ENCODE data around the gene ATAD3B.
"Not testable (repeated sequence)": the region's sequence is repeated elsewhere in the genome, so short reads cannot be mapped to it uniquely, and the experiment has no call there.

The ATAD3B gene

DNA sequence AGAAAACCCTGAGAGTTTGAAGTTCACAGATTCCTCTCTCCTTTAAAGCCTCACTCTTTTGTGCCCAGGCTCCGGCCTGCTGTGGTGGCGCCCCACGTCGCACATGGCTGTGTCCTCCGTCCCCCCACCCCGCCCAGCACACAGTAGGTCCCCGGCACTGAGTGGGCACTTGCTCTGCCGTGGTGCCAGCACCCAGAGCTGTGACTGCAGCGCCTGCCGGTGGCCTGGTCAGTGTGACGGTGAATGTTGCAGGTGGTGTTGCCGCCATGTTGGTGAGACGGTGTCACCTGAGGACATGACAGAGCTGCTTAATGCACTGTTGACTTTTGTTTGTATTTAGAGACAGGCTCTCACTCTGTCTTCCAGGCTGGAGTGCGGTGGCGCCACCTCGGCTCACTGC lies 18.7 kb upstream of the ATAD3B start:
- DNase-seq (ENCODE audit: low read depth) = no peak

- not testable (repeated sequence) for DNase-seq (ENCODE audit: low read depth)
Measured at GRCh38 chr1:1454286-1455056, 17.1 kb upstream of the ATAD3B start.

- no peak for DNase-seq (ENCODE audit: low read depth)
Measured at GRCh38 chr1:1455366-1455884, 16.1 kb upstream of the ATAD3B start.

DNA sequence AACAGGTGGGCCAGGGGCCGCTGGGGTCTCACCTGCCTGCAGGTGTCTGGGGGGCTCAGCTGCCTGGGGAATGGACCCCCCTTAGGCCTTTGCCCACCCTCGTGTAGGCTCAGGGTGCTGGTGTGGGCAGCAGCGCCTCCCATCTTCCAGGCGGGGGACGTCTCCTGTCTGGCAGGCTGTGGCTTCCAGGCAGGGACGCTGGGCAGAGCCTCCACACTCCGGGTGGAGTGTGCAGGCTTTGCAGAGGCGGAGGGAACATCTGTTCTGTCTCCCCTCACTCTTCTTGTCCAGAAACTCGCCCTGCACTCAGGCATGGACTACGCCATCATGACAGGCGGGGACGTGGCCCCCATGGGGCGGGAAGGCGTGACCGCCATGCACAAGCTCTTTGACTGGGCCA lies 15.6 kb upstream of the ATAD3B start:
- not testable (repeated sequence) for DNase-seq (ENCODE audit: low read depth)

DNA sequence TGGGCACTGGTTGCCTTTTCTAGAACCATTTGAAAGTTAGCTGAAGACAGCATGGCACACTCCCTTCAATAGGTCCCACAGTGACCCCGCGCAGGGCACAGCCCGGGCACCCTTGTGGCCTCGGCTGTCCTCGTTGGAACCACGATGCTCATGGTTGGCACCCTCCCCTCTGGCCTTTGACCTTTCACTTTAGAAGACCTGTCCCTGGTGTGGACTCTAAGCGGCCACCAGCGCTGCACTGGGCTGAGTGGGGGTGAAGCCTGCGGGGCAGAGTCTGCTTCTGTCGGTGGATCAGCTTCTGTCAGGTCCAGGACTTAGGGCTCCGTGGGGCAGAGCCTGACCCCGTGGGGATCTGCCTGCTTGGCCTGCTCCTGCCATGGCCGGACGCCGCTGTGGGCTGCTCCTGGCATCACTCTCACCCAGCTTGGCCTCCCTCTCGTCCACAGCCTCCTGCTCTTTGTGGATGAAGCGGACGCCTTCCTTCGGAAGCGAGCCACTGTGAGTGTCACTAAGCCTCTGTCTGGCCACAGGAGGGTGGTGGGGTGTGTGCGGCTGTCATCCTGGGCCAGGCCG lies 14.8 kb upstream of the ATAD3B start:
- DNase-seq (ENCODE audit: low read depth) = not testable (repeated sequence)

- DNase-seq (ENCODE audit: low read depth) = not testable (repeated sequence)
Measured at GRCh38 chr1:1459156-1459555, 12.4 kb upstream of the ATAD3B start.

DNA sequence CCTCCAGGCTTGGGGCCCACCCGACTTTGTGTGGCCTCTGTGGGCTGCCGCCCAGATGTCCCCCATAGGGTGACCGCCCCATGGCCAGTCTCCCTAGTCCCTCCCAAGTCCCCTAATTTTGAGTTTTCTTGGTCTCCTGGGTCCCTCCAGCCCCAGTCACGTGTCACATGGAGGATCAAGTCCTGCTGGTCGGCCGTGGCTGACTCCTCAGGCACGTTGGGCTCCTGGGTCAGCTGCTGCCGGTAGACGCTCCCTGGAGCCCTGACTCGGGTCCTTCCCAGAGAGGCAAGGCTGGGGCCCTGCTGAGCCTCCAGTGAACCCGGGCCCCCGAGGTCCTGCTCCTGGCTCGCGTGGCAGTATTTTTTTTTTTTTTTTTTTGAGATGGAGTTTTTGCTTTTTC lies 11.9 kb upstream of the ATAD3B start:
- DNase-seq (ENCODE audit: low read depth) = not testable (repeated sequence)

- no peak for DNase-seq (ENCODE audit: low read depth)
Measured at GRCh38 chr1:1460540-1461130, 10.9 kb upstream of the ATAD3B start.

DNA sequence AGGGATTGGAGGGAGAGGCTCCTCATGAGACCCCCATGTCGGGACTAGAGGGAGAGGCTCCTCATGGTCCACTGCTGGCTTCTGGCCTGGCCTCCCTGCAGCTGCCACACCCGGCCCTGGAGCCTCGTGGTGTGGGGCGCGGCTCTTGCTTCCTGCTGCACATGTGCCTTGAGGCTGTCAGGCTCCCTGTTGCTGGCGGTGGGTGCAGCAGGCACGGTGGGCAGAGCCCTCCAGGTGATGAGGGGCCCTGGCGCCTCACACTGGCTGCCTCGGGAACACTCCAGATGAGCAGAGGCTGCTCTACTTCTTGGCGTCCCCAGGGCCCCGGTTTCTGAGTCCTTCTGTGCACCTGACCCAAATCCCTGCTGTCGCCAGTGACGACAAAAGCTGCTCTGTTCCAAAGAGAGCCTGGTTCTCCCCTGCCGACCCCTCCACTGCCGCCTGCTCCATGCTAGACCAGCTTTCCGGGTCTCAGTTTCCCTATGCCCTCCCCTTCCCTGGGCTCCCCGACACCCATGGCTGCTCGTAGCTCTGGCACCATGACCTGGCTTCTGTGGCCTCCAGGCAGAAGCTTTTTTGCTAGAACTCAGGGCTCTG lies 9.7 kb upstream of the ATAD3B start:
- no peak for DNase-seq (ENCODE audit: low read depth)

DNA sequence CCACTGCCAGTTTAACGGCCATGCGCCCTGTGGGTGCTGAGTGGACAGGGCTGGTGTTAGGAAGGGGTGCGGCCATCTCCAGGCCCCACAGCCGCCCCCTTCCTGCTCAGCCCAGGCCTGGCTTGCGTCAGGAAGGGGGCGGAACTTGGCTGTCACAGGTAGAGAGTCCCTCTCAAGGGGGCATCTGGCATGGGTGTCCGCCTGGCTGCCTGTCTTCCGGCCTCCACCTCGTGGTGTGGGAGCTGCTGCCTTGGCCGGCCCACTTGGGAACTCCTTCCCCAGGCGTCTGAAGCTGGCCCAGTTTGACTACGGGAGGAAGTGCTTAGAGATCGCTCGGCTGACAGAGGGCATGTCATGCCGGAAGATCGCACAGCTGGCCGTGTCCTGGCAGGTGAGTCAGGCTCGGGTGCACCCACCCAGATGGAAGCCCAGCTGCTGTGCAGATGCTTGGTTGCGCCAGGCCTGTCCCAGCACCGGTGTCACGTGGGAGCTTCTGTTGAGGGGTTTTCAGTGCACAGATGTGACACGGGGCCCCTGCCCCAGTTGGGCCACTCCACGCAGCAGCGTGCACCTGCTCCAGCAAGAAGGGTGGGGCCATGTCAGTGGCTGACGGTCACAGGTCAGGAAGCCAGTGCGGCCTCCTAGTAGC lies 9.1 kb upstream of the ATAD3B start:
- no peak for DNase-seq (ENCODE audit: low read depth)

GRCh38 chr1:1463312-1463711 lies 8.3 kb upstream of the ATAD3B start:
- no peak for DNase-seq (ENCODE audit: low read depth)

DNA sequence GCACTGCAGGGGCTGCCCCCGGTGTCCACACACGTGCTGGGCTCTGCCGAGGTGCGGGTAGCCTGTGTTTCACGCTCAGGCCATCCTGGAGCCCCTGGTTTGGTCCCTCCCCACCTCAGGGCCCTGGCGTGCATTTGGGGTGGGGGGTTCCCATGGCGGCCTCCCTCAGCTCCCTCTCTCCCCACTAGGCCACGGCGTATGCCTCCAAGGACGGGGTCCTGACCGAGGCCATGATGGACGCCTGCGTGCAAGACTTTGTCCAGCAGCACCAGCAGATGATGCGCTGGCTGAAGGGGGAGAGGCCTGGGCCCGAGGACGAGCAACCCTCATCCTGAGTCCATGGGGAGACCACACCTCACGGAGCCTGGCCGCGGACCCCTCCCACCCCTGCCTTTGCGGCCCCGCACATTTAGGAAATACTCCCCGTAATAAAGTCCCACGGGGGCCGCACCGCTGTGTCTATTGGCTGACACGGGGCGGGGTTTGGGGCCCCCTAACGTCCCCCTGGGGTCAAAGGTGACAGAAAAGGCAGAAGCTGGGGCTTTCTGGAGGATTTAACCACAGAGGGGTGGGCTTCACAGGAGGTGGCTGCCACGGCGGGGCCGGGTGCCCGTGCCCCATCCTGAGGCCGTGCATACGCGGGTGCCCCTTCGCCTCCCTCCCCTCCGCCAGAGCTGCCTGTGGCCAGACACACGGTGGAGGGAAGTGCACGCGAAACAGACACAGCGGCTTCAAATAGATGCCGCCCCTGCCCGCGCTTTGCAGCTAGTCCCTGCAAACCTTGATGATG lies 3.2 kb upstream of the ATAD3B start:
- not testable (repeated sequence) for DNase-seq (ENCODE audit: low read depth)

DNA sequence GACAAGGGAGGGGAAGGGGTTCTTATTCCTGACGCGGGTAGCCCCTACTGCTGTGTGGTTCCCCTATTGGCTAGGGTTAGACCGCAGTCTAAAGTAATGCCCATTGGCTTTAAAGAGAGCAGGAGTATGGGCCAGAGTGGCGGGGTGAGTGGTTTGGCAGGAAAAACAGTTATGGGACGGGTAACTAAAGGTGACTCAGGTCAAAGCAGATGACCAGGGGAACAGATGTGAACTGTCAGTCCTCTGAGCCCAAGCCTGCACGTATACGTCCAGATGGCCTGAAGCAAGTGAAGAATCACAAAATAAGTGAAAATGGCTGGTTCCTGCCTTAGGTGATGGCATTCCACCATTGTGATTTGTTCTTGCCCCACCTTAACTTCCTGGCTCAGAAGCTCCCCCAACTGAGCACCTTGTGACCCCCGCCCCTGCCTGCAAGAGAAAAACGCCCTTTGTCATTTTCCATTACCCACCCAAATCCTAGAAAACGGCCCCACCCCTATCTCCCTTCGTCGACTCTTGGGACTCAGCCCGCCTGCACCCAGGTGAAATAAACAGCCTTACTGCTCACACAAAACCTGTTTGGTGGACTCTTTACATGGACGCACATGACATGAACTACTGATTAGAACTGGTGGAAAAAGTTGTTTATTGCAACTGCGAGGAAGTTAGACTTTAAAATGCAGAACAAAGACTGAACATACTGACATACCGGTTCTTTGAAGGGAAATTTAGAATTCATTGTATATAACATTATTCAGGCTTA lies 758 bp upstream of the ATAD3B start:
- no peak for DNase-seq (ENCODE audit: low read depth)

GRCh38 chr1:1472053-1472876 lies 700 bp downstream of the ATAD3B start:
- not testable (repeated sequence) for DNase-seq (ENCODE audit: low read depth)

GRCh38 chr1:1476011-1476410 lies 4.4 kb downstream of the ATAD3B start:
- not testable (repeated sequence) for DNase-seq (ENCODE audit: low read depth)

DNA sequence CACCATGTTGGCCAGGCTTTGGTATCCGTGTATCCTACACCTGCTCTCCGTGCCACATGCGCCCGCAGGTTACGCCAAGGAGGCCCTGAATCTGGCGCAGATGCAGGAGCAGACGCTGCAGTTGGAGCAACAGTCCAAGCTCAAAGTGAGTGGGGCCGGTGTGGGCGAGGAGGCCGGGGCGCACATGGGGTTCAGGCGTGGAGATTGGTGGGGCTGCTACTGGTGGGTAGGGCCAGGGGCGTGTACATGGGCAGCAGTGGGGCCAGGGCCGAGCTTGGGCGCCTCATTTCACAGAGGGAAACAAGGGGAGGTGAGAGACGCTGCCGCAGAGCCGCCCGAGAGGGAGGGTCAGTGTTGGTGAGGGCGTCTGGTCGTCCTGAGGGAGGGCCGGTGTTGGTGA lies 5.6 kb downstream of the ATAD3B start:
- DNase-seq (ENCODE audit: low read depth) = no peak

DNA sequence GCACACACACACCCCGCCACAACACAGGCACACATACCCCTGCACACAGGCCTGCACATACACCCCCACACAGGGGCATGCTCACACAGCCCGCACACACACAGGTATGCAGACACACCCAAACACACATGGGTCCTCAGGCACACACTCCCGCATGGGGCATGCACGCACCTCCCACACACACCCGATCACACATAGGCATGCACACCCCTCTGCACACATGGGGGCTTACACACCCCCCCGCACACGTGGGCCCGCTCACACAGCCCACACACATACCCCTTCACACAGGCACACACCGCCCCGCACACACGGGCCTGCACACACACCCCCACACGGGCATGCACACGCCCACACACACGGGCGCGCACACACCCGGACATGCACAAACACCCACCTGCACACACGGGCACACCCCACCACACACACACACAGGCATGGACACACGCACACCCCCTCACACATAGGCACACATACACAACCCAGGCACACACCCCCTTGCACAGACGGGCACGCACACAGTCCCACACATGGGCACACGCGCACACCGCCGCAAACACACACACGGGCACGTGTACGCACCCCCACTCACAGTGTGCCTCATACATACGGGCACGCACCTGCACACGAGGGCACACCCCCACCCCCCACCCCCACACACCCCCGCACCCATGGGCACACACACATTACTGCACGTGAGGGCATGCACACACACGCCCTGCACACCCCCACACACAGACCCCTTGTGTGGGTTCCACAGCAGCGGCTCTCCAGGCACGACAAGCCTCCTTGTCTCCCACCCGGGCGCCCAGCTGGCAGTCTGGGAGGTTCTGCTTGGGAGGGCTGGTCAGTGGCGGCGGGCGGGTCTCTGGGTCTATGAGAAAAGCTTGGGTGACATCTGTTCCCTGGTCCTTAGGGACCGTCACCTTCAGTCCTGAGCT lies 8.3 kb downstream of the ATAD3B start:
- no peak for DNase-seq (ENCODE audit: low read depth)

DNA sequence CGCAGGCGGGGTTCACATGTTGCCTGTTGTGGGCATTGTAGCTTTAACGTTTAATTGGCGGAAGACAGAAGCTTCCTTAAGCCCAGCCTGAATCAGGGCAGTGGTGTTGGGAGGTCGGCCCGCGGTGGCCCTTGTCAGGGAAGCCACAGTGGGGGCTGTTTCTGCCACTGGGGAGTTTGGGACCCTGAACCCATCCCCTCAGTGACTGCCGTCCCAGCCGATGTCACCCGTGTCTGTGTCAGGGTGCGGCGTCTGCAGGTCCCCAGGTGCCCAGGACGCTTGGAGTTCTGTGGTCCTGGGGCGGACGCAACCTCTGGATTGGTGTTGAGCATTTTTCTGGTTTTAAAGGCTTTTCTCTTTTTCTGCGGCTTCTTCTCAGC lies 8.9 kb downstream of the ATAD3B start:
- DNase-seq (ENCODE audit: low read depth) = not testable (repeated sequence)

DNA sequence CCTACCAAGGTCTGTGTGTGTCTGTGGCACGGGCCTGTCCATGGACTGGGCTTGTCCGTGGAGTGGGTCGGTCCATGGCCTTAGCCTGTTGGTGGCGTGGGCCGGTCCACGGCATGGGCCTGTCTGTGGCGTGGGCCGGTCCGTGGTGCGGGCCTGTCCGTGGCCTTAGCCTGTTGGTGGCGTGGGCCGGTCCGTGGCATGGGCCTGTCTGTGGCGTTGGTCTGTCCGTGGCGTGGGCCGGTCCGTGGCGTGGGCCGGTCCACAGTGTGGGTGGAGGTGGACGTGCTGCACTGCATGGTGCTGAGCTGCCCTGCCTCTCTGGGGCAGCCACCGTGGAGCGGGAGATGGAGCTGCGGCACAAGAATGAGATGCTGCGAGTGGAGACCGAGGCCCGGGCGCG lies 10.2 kb downstream of the ATAD3B start:
- not testable (repeated sequence) for DNase-seq (ENCODE audit: low read depth)
